C4-2B (cell line): ENCODE measurements around the gene MFAP4.

Experiments
- H3K27ac ChIP-seq: fragments of 450-650 bp; 2 replicates; pipeline ENCODE4 v1.5.1; 2017
- CTCF ChIP-seq: fragments of 450-650 bp; conservative IDR thresholded peaks from 2 replicates; pipeline ENCODE4 v1.5.1; 2017; ENCODE audit warnings: mild to moderate bottlenecking
- ZFX ChIP-seq: fragments of 450-650 bp; IDR thresholded peaks from 2 replicates; pipeline ENCODE4 v1.6.1; 2017

MFAP4 gene

GRCh38 chr17:19390951-19391350, 4.0 kb upstream of the MFAP4 start:
- no peak overlapping the region for H3K27ac ChIP-seq
- no peak for TF ChIP-seq ZFX
- TF ChIP-seq CTCF, result no peak

- TF ChIP-seq ZFX (no peak), CTCF (no peak)
Observed at GRCh38 chr17:19388791-19389785, 2.1 kb upstream of the MFAP4 start.

GRCh38 chr17:19387921-19388521, 1.0 kb upstream of the MFAP4 start:
- TF ChIP-seq ZFX (no peak), CTCF (no peak)
- H3K27ac ChIP-seq, result peak overlapping the region; percentile 15

More at GRCh38 chr17:19388791-19389785, 2.1 kb upstream of the MFAP4 start:
- H3K27ac ChIP-seq, result peak overlapping the region; percentile 15

GRCh38 chr17:19386051-19386929, 700 bp downstream of the MFAP4 start:
- H3K27ac ChIP-seq, result no peak overlapping the region
- no peak for TF ChIP-seq CTCF
- TF ChIP-seq ZFX, result no peak

GRCh38 chr17:19385521-19385983, 1.4 kb downstream of the MFAP4 start:
- H3K27ac ChIP-seq, result no peak overlapping the region
- TF ChIP-seq ZFX (no peak), CTCF (no peak)

GRCh38 chr17:19384723-19385391, 2.1 kb downstream of the MFAP4 start:
- TF ChIP-seq CTCF (no peak), ZFX (no peak)
- H3K27ac ChIP-seq, result no peak overlapping the region
